Measurements from ENCODE around the gene RSAD1. TPM values are rescaled to one million over a fixed set of nuclear protein-coding genes. Genes with fewer than 3 reads are reported as not detected.

RSAD1 gene
- polyA plus RNA-seq, 3 donors: 52.7 to 62.3 (median 58.9) TPM

GRCh38 chr17:50451943-50452629 is 26.6 kb upstream of the RSAD1 start:
- DNase-seq: no peak

GRCh38 chr17:50452630-50453300 is 25.9 kb upstream of the RSAD1 start:
- DNase-seq: no peak

- DNase-seq: no peak
These were observed 24.8 kb upstream of the RSAD1 start for GRCh38 chr17:50453901-50454300.

- DNase-seq: no peak
These were observed 21.0 kb upstream of the RSAD1 start for GRCh38 chr17:50457621-50458020.

GRCh38 chr17:50458270-50458669 is 20.4 kb upstream of the RSAD1 start:
- no peak for DNase-seq

GRCh38 chr17:50458701-50459676 is 19.7 kb upstream of the RSAD1 start:
- DNase-seq: no peak

GRCh38 chr17:50459756-50460155 is 18.9 kb upstream of the RSAD1 start:
- DNase-seq: no peak

GRCh38 chr17:50460831-50461526 is 17.7 kb upstream of the RSAD1 start:
- DNase-seq: no peak

GRCh38 chr17:50461550-50462132 is 17.0 kb upstream of the RSAD1 start:
- no peak for DNase-seq

- no peak for DNase-seq
These were observed 16.2 kb upstream of the RSAD1 start for GRCh38 chr17:50462446-50462845.

- no peak for DNase-seq
These were observed 14.5 kb upstream of the RSAD1 start for GRCh38 chr17:50464121-50464520.

- no peak for DNase-seq
These were observed 13.9 kb upstream of the RSAD1 start for GRCh38 chr17:50464736-50465135.

- no peak for DNase-seq
These were observed 13.5 kb upstream of the RSAD1 start for GRCh38 chr17:50465171-50465570.

GRCh38 chr17:50465635-50466034 is 13.0 kb upstream of the RSAD1 start:
- no peak for DNase-seq

- DNase-seq: no peak
These were observed 12.1 kb upstream of the RSAD1 start for GRCh38 chr17:50466371-50467113.

GRCh38 chr17:50467114-50467854 is 11.4 kb upstream of the RSAD1 start:
- no peak for DNase-seq

GRCh38 chr17:50467855-50468303 is 10.8 kb upstream of the RSAD1 start:
- DNase-seq: no peak

- DNase-seq: no peak
These were observed 10.1 kb upstream of the RSAD1 start, which contains the start of gene CHAD for GRCh38 chr17:50468304-50469207. Gene CHAD (minus strand): TSS chr17:50468880. CDS start chr17:50468813, 67 bp downstream.

GRCh38 chr17:50469208-50469605 is 9.5 kb upstream of the RSAD1 start:
- no peak for DNase-seq

Data from renal pelvis (tissue), 4 donors.